ENCODE data around the gene RAB36.
A peak's percentile ranks its signal among the peaks of the same experiment; 100 is the strongest.
"Not testable (repeated sequence)": the region's sequence is repeated elsewhere in the genome, so short reads cannot be mapped to it uniquely, and the experiment has no call there.

The RAB36 gene

DNA sequence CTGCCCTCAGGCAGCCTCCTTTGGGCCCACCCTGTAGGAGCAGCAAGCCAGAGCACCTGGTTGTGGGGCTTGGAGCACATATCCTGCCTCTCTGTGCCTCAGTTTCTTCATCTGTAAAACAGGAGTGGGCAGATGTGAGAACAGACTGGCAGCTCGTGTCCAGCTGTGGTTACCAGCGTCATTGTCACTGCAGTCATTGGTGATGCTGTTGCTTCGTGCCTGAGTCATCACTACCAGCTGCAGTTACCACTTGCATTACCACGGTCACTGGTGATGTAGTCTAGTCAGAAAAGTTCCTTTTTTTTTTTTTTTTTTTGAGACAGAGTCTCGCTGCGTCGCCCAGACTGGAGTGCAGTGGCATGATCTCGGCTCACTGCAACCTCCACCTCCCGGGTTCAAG, 23.9 kb upstream of the RAB36 start:
- DNase-seq, result no peak

DNA sequence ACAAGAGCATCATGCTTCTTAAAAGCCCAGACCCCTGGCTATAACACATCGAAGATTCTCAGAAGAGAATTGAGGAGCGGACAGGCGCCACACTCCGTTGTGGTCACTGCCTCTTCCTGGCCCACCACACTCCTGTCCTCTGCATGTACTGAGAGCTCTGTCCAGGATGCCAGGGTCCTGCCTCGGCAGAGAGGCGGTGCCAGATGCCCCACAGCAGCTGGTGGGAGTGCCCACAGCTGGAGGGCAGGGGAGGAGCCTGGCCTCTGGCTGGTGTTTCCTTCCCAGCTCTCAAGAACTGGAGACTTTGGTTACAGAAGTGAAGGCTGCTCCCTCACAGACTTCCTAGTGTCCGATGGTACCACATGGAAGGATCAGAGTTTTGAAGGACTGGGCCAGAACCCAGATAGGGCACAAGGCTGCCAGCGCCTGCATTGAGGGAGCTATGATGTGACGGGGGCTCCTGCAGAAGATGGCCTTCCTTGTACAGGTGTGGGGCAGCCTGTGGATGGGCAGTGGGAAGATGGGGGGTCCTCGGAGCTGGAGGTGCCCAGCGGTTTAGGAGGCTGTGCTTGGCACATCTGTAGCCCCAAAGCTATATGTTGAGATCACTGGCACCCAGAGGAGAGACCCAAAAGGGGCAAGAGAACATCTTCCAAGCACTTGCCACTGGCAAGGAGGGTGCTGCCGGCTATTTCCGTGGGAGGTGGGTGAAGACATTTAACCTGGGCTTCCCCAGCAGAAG, 22.9 kb upstream of the RAB36 start:
- DNase-seq, result no peak

DNA sequence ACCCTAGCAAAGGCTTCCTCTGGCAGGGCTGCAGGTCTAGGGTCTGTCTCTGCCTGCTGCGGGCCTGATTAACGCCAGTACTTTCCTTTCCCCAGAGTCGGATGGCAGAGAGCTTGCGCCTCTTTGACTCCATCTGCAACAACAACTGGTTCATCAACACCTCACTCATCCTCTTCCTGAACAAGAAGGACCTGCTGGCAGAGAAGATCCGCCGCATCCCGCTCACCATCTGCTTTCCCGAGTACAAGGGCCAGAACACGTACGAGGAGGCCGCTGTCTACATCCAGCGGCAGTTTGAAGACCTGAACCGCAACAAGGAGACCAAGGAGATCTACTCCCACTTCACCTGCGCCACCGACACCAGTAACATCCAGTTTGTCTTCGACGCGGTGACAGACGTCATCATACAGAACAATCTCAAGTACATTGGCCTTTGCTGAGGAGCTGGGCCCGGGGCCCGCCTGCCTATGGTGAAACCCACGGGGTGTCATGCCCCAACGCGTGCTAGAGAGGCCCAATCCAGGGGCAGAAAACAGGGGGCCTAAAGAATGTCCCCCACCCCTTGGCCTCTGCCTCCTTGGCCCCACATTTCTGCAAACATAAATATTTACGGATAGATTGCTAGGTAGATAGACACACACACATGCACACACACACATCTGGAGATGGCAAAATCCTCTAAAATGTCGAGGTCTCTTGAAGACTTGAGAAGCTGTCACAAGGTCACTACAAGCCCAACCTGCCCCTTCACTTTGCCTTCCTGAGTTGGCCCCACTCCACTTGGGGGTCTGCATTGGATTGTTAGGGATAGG, 22.1 kb upstream of the RAB36 start:
- DNase-seq, result no peak

DNA sequence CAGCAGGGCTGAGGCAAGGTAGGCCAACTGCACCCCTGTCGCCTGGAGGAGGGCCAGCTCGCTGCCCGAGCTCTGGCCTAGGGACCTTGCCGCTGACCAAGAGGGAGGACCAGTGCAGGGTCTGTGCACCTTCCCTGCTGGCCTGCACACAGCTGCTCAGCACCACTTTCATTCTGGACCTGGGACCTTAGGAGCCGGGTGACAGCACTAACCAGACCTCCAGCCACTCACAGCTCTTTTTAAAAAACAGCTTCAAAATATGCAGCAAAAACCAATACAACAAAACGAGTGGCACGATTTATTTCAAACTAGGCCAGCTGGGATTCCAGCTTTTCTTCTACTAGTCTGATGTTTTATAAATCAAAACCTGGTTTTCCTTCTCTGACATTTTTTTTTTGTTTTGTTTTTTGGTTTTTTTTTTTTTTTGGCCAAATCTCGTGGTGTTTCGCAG, 21.4 kb upstream of the RAB36 start:
- DNase-seq, result no peak

DNA sequence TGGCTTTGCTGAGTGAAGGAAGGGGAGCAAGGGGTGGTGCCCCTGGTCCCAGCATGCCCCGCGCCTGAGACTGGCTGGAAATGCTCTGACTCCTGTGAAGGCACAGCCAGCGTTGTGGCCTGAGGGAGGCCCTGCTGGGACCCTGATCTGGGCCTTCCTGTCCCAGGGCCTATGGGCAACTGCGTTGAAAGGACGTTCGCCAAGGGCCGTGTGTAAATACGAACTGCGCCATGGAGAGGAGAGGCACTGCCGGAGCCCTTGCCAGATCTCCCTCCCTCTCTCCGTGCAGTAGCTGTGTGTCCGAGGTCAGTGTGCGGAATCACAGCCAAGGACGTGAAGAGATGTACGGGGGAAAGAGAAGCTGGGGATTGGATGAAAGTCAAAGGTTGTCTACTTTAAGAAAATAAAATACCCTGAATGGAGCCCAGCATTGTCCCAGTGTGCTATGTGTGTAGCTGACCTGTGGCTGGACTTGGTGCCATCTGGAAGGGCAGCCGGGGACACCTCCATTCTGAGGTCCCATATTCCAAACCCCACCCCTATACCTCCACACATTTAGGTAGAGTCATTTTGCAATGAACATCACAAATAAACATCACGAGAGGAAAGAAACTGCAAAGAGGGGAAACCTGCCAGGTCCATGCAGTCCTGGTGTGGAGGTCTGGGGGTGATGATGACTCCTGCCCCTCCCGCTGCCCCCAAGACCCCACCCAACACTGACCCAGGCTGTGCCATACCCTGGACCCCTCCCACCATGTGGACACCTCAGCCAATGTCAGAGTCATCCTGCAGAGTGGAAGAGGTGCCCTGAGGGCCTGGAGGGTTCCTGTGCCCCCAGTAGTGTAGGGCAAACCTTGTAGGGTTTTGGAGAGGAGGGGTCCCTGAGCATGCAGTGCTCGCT, 20.4 kb upstream of the RAB36 start:
- no peak for DNase-seq

DNA sequence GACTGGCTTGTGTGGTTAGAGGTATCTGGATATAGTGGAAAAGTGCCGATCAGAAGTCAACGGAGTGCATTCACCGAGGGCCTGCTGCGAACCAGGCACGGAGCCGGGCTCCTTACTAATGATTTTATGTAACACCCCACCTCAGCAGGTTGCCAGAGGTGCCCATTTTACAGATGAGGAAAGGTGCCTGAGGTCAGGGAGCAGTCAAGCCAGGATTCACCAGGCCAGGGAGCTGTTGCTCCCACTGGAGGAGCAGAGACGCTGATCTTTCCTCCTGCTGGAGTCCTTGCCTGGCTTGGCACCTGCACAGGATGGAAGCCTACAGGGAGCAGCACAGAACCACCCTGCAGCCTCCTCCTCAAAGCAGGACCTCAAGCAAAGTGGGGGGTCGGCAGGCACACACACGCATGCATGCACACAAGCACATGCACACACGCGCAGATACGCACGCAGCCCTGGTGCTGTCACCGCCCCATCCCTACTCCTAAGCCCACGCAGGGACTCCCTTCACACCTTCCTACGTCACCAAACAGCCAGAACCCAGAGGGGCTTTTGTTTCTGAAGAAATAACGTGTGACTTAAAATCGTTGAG, 19.7 kb upstream of the RAB36 start:
- no peak for DNase-seq

DNA sequence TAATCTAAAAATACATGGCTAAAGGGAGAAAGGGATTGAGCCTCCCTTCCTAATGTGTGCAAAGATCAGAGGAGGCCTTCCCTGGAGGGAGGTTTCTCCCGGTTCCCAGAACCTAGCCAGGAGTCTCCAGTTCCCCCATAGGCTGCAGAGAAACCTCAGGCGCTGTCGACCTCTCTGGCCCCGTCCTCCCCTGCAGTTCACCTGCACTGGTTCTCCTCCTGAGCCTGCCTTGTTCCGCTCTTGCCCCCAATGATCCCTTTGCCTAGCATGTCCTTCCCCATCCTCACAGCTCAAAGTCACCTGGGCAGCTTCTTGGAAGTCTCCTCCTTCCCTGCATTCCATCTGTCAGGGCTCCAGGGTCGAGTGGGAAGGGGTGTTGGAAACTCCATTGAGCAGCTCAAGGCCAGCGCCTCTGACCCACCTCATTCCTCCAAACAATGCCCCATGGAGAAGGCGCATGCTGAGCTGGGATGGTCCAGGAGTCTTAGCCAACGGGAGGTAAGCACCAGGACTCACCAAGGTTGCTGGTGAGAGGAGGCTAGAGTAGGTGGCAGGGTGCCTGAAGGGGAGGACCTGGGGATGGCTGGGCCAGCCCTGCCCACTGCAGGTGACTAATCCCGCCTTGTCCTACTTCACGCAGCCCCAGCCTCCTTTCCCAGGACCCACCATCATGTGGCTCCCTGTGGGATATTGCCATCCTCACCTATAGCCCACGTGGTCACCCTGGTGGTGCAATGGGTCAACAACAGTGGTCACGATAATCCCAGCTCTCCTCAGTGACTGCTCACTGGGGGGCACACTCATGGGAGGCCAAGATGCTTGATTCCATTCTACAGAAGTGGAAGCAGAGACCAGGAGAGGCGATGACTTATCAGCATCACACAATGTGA, 18.9 kb upstream of the RAB36 start:
- no peak for DNase-seq

DNA sequence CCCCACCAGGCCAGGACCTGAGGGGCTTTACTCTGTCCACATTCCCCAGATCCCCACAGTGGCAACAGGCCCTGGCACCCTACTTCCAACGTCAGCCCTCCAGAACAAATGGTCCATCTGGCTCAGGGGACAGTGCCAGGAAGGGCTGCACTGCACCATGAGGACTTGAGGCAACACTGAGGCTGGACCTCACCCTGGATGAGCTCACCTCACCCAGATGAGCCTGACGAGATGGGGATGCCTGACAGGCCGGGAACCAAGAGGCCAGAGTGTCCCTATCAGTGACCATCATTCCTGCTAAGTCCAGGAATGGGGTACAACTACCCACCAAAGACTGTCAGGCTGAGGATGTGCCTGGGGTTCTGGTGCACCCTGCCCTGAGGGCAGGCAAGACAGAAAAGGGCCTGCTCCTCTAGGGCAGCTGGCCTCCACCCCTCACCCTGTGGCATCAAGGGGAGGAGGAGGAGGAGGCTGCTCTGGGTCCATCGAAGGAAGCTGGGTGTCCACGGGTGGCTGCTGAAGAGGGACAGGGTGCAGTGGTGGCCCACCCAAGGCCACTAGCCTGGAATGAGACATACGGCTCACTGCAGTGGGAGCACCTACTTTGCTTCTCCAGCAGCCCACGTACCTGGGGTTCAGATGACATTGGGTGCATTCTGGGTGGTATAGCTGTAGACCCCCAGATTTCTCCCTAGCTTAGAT, 18.1 kb upstream of the RAB36 start:
- DNase-seq, result no peak

DNA sequence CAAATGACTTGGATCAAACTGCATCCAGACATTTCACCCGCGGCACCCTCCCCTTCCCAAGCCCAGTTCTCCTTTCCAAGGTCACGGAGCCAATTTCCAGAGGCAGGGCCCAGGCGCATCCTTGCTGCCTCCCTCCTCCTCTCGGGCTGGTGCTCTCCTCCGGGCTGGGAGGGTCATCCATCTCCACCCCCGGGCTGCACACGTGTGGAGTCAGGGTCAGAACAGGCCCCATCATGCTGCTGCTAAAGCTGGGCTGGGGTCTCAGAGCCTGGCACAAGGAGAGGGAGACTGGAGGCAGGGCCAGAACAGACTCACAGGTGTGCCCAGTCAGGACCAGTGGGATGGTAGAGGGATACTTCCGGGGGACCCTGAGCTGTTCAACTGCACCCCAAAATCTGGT, 17.5 kb upstream of the RAB36 start:
- no peak for DNase-seq

DNA sequence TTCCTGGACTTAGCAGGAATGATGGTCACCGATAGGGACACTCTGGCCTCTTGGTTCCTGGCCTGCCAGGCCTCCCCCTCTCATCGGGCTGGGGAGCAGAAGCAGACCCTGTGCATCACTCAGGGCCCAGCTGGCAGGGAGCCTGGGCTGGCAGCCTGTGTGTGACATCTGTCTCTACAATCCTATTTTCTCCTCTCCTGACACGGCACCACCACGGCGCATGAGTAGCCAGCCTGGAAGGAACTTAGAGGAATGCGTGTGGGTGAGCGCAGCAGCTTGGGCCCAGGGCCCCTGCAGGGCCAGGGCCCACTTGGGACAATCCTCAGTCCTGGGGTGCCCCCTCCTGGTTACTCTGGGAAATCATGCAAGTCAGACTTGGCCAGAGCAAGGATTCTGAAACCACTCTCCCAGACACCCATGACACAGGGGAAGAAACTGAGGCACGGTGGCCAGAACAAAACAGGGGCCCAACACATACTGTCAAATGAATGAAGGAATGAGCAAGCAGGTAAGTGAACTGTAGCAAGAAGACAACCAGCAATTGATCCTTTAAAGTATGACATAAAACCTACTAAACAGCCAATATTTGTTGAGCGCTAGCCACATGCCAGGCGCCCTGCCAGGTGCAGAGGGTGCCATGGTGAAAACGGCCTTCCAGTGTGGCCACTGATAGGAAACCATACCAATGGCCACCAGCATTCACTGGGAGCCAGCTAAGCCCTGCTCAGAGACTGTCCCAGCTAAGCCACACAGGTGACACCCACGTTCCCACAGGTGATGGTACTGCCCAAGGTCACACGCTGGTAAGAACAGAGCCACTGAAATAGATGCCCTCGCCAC, 16.8 kb upstream of the RAB36 start:
- no peak for DNase-seq

DNA sequence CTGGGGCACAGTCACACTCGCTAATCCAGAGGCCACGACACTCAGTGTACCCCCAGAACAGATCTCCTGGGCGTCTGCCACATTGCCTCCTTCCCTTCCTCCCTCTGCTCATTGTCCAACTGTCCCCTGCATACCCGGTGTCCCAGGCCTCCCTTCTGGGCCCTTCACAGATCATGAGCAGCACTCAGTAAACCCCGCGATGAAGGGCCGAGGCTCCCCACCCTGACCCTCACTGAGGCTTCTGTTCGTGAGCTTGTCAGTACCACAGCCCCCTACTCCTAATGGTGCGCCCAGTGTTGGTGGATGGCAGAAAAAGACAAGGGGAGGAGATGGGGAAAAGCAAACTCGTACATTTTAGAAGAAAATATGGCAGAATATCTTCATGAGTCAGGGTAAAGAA, 16.1 kb upstream of the RAB36 start:
- no peak for DNase-seq

DNA sequence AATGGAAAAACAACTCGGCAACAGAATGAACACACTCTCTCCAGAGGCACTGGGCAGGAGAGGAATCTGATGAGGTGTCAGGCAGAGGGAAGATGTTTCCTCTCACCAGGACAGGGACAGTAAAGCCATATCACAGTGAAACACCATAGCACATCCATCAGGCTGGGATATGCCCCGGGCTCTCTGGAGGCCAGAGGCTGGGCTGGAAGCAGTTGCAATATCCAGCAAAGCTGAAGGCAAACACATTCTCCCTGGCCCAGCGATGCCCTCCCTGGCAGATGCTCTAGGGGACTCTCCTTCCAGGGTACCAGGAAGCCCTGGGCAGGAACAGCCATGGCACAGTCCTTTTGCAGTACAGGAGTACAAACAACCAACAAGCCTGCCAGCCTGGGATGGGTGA, 14.6 kb upstream of the RAB36 start:
- DNase-seq, result no peak

DNA sequence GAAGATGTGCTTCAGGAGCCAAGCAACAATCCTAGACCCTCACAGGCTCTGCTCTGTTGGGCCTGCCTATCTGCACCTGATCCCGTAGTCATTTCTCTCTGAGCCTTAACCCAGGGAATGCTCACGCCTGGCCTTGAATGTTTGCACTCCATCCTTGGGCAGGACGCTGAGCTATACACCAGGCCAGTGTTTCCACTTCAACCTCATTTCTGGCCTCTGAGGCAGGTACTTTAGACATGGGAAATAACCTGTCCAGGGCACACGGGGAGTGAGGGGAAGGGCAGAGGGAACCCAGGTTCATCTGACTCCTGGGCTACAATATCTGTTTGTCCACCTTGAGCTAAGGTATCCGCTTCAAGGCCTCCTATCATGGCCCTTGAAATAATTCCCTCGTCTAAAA, 13.3 kb upstream of the RAB36 start:
- DNase-seq, result no peak

DNA sequence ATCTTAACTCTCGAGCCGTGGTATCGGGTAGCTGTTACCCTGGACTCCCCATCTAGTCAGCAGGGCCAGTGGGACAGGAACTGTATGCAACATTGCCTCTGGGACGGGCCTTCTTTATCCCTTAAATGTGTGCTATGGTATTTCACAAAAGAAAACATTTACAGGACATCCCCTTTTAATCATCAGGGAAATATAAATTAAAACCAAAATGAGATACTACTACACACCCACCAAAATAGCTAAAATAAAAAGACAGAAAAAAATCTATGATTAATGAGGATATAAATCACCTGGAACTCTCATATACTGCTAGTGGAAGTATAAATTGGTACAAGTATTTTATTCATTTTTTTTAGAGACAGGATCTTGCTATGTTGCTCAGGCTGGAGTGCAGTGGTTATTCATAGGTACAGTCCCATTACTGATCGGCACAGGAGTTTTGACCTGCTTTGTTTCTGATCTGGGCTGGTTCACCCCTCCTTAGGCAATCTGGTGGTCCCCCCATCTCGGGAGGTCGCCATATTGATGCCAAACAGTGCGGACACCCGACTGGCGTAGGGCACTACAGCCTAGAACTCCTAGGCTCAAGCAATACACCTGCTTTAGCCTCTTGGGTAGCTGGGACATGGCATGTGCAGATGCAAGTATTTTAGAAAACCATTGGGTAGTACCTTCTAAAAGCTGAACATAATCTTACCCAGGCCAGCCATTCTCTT, 12.7 kb upstream of the RAB36 start:
- no peak for DNase-seq

DNA sequence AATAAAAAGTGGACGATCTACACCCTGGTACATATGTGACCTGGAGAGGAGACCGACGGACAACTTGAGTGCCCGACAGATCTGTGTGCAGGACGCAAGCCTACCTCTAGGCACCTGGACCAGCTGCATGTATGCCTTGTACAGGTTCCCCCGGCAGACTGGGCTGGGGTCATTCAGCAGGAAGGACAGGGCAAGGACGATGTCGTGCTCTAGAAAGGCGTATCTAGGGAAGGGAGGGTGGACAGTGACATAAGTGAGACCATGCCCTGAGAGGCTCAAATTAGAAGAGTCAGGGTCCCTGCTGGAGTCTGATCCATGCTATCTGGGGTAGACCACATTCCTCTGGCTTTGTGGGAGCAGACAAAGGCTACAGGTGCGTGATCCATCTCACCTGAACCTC, 11.4 kb upstream of the RAB36 start:
- DNase-seq, result no peak

DNA sequence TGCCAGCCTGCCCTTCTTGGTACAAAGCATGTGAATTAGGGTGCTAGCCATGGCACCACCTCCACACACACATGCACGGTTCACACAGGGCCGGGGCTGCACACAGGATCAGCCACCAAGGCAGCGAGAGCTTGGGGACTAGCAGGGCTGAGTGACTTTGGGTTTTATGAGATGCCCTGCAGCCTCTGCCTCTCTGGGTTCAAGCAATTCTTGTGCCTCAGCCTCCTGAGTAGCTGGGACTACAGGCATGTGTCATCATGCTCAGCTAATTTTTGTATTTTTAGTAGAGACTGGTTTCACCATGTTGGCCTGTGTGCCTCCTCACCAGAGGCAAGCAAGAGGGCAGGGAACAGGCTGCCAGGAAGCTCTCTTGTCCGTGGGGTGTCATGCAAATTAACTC, 8.3 kb upstream of the RAB36 start:
- not testable (repeated sequence) for DNase-seq

DNA sequence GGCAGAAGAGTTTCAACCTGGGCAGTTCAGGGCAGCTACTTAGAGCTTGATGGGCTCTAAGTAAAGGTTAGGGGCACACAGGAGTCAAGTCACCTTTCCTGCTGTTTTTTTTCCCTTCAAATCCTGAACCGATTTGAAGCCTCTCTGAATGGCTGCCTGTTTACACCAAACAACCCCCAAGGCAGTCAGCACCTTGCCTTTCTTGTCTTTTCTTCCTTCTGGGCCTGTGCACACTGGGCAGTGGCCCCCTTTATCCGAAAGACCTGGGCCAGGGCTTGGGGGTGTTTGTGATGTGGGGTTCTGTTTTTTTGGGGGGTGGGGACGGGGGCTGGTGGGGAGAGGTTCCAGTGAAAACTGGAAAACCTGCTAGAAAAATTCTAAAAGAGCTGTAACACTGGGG, 7.8 kb upstream of the RAB36 start:
- DNase-seq, result no peak

DNA sequence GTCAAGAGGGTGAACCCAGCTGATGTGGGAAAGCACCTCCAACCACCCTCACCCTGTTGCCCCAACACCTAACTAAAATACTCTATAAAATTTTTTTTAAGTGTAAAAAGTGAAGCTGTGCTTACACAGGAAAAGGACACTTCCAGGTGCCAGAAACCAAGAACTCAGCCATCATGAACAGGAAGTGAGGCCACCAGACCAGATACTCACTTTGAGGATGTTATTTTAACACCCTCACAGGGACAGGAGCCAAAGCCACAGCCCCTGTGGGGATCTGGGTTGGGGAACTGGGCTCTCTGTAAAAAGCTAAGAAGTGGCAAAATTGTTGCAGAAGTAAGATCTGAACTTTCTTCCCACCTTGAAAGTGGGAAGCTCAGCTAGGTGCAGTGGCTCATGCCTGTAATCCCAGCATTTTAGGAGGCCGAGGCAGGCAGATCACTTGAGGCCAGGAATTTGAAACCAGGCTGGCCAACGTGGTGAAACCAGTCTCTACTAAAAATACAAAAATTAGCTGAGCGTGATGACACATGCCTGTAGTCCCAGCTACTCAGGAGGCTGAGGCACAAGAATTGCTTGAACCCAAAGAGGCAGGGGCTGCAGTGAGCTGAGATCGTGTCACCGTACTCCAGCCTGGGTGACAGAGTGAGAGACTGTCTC, 7.2 kb upstream of the RAB36 start:
- DNase-seq, result peak; percentile 70

Data from KG1 (cell line).